HL-60 (cell line): ENCODE results near the gene C11orf91.
"Not testable (repeated sequence)": the region's sequence is repeated elsewhere in the genome, so short reads cannot be mapped to it uniquely, and the experiment has no call there.

Experiments
- DNase-seq, 2 experiments: peaks; one replicate each; pipeline ENCODE4 v3.0.0-alpha.2; 2010 to 2020; ENCODE audit warnings: low read depth in 1 of 2, low spot score in 1 of 2
- H3K27ac ChIP-seq: fragments of 250-450 bp; sonication (Bioruptor Pico); replicated peaks from 2 replicates; pipeline ENCODE4 v1.5.1; 2020; ENCODE audit warnings: mild to moderate bottlenecking, moderate library complexity
- H3K27me3 ChIP-seq: fragments of 250-450 bp; sonication (Bioruptor Pico); 2 replicates; pipeline ENCODE4 v1.5.1; 2021; ENCODE audit warnings: mild to moderate bottlenecking, moderate library complexity; ENCODE audit not compliant: insufficient read depth, poor library complexity, severe bottlenecking
- H3K4me3 ChIP-seq: replicated peaks from 2 replicates; pipeline ENCODE4 v1.5.1; 2011; ENCODE audit warnings: mild to moderate bottlenecking, control low read depth, low read length; ENCODE audit not compliant: insufficient read depth
- GABPA ChIP-seq: IDR thresholded peaks from 2 replicates; pipeline ENCODE4 v1.6.1; 2012; ENCODE audit warnings: low read depth
- POLR2AphosphoS5 ChIP-seq: IDR thresholded peaks from 2 replicates; pipeline ENCODE4 v1.6.1; 2012; ENCODE audit warnings: low read depth
- SPI1 ChIP-seq: IDR thresholded peaks from 2 replicates; pipeline ENCODE4 v1.6.1; 2012; ENCODE audit warnings: low read depth, mild to moderate bottlenecking, borderline replicate concordance
- TF ChIP-seq, protein P1 (sequence below): IDR thresholded peaks from one replicate; pipeline ENCODE4 v1.5.1; 2011; ENCODE audit warnings: low read length, control low read depth, inconsistent platforms; ENCODE audit not compliant: insufficient read depth
- TF ChIP-seq, protein P2 (sequence below): IDR thresholded peaks from 2 replicates; pipeline ENCODE4 v1.6.1; 2012; ENCODE audit warnings: low read depth; ENCODE audit not compliant: insufficient replicate concordance

Gene C11orf91

DNA sequence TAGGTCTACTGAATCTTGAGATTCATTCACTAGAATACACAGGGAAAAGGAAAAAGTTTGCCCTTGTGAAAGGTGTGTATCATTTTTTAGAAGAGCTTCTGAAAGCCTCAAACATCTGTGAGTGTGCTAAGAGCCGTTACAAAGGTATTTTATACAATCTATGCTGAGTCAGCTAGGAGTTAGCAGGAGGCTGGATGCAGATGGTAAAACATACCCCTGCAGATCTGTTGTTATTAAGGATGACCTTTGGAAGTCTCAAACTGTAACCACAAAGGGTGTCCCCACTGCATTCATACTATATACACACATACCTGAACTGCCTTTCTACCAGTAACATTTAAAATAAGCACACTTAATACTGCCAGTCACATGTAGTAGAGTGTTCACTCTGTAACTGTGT is 8.4 kb upstream of the C11orf91 start:
- H3K27ac ChIP-seq, result no peak overlapping the region
- no peaks in the 10 kb centered on the region for H3K27me3 ChIP-seq
- DNase-seq, result no peak
- TF ChIP-seq POLR2AphosphoS5 (no peak), SPI1 (no peak), GABPA (no peak)
- TF ChIP-seq, protein P1, sequence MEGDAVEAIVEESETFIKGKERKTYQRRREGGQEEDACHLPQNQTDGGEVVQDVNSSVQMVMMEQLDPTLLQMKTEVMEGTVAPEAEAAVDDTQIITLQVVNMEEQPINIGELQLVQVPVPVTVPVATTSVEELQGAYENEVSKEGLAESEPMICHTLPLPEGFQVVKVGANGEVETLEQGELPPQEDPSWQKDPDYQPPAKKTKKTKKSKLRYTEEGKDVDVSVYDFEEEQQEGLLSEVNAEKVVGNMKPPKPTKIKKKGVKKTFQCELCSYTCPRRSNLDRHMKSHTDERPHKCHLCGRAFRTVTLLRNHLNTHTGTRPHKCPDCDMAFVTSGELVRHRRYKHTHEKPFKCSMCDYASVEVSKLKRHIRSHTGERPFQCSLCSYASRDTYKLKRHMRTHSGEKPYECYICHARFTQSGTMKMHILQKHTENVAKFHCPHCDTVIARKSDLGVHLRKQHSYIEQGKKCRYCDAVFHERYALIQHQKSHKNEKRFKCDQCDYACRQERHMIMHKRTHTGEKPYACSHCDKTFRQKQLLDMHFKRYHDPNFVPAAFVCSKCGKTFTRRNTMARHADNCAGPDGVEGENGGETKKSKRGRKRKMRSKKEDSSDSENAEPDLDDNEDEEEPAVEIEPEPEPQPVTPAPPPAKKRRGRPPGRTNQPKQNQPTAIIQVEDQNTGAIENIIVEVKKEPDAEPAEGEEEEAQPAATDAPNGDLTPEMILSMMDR, result no peak
- H3K4me3 ChIP-seq, result no peak overlapping the region

DNA sequence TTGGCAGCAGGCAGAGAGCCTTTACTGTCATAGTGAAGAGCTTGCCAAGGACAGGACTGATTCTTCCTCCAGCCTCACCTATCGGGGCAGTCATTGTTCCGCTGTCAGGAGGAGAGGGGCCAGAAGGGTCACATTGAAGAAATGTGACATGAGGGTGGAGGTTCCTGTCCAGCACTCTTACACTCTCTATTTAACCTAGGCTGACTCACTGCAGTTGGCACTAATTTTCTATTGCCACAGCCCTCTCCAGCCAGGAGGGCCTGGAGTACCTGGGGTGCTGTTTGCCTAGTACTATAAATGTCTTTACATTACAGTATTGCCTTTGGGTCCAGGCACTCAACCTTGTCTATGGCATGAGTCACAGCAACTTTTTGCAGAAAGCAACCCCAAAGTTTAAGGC is 7.2 kb upstream of the C11orf91 start:
- H3K27me3 ChIP-seq, H3K4me3 ChIP-seq, DNase-seq, H3K27ac ChIP-seq: not testable (repeated sequence)

DNA sequence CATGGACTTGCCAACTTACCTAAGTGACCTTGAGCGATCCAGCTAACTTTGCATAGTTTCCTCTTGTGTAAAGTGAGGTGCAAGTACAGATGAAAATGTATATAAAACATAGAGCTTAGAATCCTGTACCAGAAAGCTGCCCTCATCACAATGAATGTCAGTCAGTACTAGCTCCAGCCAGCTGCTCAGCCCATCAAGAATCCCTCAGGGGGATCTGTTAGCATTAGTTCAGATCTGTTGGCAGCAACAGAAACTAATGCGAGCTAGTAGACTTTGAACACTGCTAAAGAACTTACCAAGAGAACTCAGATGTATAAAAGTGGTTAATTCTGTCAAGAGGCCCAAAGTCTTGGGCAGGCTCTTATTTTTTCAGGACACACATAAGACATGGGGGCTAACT is 6.3 kb upstream of the C11orf91 start:
- no peak for DNase-seq
- no peaks in the 10 kb centered on the region for H3K27me3 ChIP-seq
- no peak overlapping the region for H3K27ac ChIP-seq
- TF ChIP-seq, protein P1, result no peak
- TF ChIP-seq GABPA, result no peak
- no peak for TF ChIP-seq POLR2AphosphoS5
- TF ChIP-seq, protein P2, sequence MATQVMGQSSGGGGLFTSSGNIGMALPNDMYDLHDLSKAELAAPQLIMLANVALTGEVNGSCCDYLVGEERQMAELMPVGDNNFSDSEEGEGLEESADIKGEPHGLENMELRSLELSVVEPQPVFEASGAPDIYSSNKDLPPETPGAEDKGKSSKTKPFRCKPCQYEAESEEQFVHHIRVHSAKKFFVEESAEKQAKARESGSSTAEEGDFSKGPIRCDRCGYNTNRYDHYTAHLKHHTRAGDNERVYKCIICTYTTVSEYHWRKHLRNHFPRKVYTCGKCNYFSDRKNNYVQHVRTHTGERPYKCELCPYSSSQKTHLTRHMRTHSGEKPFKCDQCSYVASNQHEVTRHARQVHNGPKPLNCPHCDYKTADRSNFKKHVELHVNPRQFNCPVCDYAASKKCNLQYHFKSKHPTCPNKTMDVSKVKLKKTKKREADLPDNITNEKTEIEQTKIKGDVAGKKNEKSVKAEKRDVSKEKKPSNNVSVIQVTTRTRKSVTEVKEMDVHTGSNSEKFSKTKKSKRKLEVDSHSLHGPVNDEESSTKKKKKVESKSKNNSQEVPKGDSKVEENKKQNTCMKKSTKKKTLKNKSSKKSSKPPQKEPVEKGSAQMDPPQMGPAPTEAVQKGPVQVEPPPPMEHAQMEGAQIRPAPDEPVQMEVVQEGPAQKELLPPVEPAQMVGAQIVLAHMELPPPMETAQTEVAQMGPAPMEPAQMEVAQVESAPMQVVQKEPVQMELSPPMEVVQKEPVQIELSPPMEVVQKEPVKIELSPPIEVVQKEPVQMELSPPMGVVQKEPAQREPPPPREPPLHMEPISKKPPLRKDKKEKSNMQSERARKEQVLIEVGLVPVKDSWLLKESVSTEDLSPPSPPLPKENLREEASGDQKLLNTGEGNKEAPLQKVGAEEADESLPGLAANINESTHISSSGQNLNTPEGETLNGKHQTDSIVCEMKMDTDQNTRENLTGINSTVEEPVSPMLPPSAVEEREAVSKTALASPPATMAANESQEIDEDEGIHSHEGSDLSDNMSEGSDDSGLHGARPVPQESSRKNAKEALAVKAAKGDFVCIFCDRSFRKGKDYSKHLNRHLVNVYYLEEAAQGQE, result no peak
- TF ChIP-seq SPI1, result no peak
- no peak overlapping the region for H3K4me3 ChIP-seq

DNA sequence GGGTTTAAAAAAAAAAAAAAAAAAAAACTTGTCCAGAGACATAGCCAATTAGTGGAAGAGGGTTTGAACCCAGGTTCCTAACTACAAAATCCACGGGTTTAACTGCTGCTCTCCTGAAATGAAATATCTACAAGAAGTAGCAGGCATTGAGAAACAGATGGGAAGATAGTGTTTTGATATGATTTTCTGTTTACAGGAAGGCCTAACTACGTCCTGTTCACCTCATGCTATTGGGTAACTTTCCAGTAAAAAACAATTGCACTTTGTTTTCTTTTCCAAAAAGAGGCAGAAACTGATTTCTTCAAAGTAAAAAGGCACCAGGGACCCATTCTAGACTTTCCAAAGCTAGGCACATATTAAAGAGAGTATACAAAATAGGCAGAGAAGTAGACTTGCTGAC is 5.9 kb upstream of the C11orf91 start:
- Histone ChIP-seq H3K4me3 (no peak overlapping the region), H3K27ac (no peak overlapping the region), H3K27me3 (no peaks in the 10 kb centered on the region)
- DNase-seq, result no peak
- TF ChIP-seq POLR2AphosphoS5, result no peak
- no peak for TF ChIP-seq SPI1
- no peak for TF ChIP-seq GABPA
- TF ChIP-seq, protein P1, result no peak
- TF ChIP-seq, protein P2, result no peak
